ENCODE measurements around the gene TMEM53.

DNA sequence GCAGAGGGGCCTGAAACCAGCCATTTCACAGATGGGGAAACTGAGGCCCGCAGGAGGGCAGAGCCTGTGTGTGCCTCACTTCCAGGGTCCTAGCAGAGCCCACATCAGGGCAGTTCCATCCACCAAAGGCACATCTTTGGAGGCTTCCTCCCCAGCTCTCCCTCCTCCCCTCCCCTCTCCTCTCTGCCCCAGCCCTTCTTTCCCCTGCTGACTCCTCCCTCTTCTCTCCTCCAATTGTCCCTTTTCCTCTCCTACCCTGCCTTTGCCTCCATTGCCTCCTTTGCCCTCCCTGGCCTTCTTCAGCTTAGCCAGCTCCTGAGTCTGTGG lies 56.6 kb downstream of the TMEM53 start:
- no peak for TF ChIP-seq EZH2 (IDR thresholded peaks at IDR 0.05)
- TF ChIP-seq POLR2AphosphoS5 (IDR thresholded peaks at IDR 0.05; ENCODE audit: borderline replicate concordance, low read depth, low read length): no peak
- TF ChIP-seq FOXP2 (optimal IDR thresholded peaks at IDR 0.05; ENCODE audit: control extremely low read depth, extremely low read length, insufficient read depth): no peak
